ENCODE data around the gene AXL.

AXL gene

DNA sequence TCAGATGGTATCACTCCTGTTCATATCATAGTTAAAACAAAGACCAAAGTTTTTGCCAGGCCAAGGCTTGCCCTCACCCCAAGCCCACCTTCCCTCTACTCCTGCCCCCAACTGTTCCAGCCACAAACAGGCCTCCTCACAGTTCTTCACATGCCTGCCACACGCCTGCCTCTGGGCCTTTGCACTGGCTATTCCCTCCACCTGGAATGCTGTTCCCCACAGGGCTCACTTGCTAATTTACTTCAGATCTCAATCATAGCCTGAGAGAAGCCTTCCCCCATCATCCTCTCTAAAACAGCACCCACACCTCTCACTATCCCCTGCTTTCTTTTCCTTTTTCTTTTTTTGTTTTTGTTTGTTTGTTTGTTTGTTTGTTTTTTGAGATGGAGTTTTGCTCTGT, 4.9 kb upstream of the AXL start:
- no peaks in the 10 kb centered on the region for H3K79me2 ChIP-seq (ENCODE audit: insufficient read depth, low read length)
- H3F3A ChIP-seq (ENCODE audit: low read depth): no peaks in the 10 kb centered on the region
- no peak overlapping the region for H3K4me2 ChIP-seq (ENCODE audit: low read depth, low read length, poor library complexity, severe bottlenecking)
- no peak overlapping the region for H3K4me3 ChIP-seq (ENCODE audit: low read length, poor library complexity, severe bottlenecking)
- no peak overlapping the region for H2AFZ ChIP-seq (ENCODE audit: low read length)
- H3K36me3 ChIP-seq (ENCODE audit: insufficient read depth, low read length): no peaks in the 10 kb centered on the region
- no peaks in the 10 kb centered on the region for H3K9me3 ChIP-seq (ENCODE audit: insufficient read depth, low read depth, low read length)
- TF ChIP-seq EZH2phosphoT487 (IDR thresholded peaks at IDR 0.05; ENCODE audit: borderline replicate concordance): no peak
- no peak for TF ChIP-seq CTCF (conservative IDR thresholded peaks at IDR 0.05; ENCODE audit: low read length)
- H3K27me3 ChIP-seq (ENCODE audit: insufficient read depth, low read length, poor library complexity, severe bottlenecking): no peaks in the 10 kb centered on the region
- no peaks in the 10 kb centered on the region for H3K9me2 ChIP-seq (replicated peaks; ENCODE audit: low read depth, low read length)
- no peaks in the 10 kb centered on the region for H4K20me1 ChIP-seq (ENCODE audit: insufficient read depth, low read length, poor library complexity, severe bottlenecking)
- no peak overlapping the region for H3K9ac ChIP-seq (ENCODE audit: low read depth, low read length, poor library complexity, severe bottlenecking)
- no peaks in the 10 kb centered on the region for H3K4me1 ChIP-seq (ENCODE audit: insufficient read depth, low read length, poor library complexity, severe bottlenecking)

GRCh38 chr19:41217741-41218140, 1.3 kb upstream of the AXL start:
- Histone ChIP-seq H3K4me3 (ENCODE audit: low read length, poor library complexity, severe bottlenecking) (no peak overlapping the region), H3K9me2 (replicated peaks; ENCODE audit: low read depth, low read length) (no peaks in the 10 kb centered on the region), H3K9ac (ENCODE audit: low read depth, low read length, poor library complexity, severe bottlenecking) (no peak overlapping the region), H3K79me2 (ENCODE audit: insufficient read depth, low read length) (no peaks in the 10 kb centered on the region), H3K4me1 (ENCODE audit: insufficient read depth, low read length, poor library complexity, severe bottlenecking) (no peaks in the 10 kb centered on the region), H3F3A (ENCODE audit: low read depth) (no peaks in the 10 kb centered on the region), H3K4me2 (ENCODE audit: low read depth, low read length, poor library complexity, severe bottlenecking) (no peak overlapping the region), H3K36me3 (ENCODE audit: insufficient read depth, low read length) (no peaks in the 10 kb centered on the region), H3K27me3 (ENCODE audit: insufficient read depth, low read length, poor library complexity, severe bottlenecking) (no peaks in the 10 kb centered on the region), H4K20me1 (ENCODE audit: insufficient read depth, low read length, poor library complexity, severe bottlenecking) (no peaks in the 10 kb centered on the region), H2AFZ (ENCODE audit: low read length) (no peak overlapping the region), H3K9me3 (ENCODE audit: insufficient read depth, low read depth, low read length) (no peaks in the 10 kb centered on the region)
- TF ChIP-seq CTCF (conservative IDR thresholded peaks at IDR 0.05; ENCODE audit: low read length) (no peak), EZH2phosphoT487 (IDR thresholded peaks at IDR 0.05; ENCODE audit: borderline replicate concordance) (no peak)

GRCh38 chr19:41218249-41218614, 791 bp upstream of the AXL start:
- no peak for TF ChIP-seq EZH2phosphoT487 (IDR thresholded peaks at IDR 0.05; ENCODE audit: borderline replicate concordance)
- TF ChIP-seq CTCF (conservative IDR thresholded peaks at IDR 0.05; ENCODE audit: low read length): no peak
- H3K79me2 ChIP-seq (ENCODE audit: insufficient read depth, low read length): no peaks in the 10 kb centered on the region
- no peaks in the 10 kb centered on the region for H3K27me3 ChIP-seq (ENCODE audit: insufficient read depth, low read length, poor library complexity, severe bottlenecking)
- no peaks in the 10 kb centered on the region for H3F3A ChIP-seq (ENCODE audit: low read depth)
- no peak overlapping the region for H3K4me2 ChIP-seq (ENCODE audit: low read depth, low read length, poor library complexity, severe bottlenecking)
- no peaks in the 10 kb centered on the region for H3K9me2 ChIP-seq (replicated peaks; ENCODE audit: low read depth, low read length)
- H4K20me1 ChIP-seq (ENCODE audit: insufficient read depth, low read length, poor library complexity, severe bottlenecking): no peaks in the 10 kb centered on the region
- no peaks in the 10 kb centered on the region for H3K4me1 ChIP-seq (ENCODE audit: insufficient read depth, low read length, poor library complexity, severe bottlenecking)
- no peaks in the 10 kb centered on the region for H3K36me3 ChIP-seq (ENCODE audit: insufficient read depth, low read length)
- H3K9ac ChIP-seq (ENCODE audit: low read depth, low read length, poor library complexity, severe bottlenecking): no peak overlapping the region
- H2AFZ ChIP-seq (ENCODE audit: low read length): no peak overlapping the region
- H3K4me3 ChIP-seq (ENCODE audit: low read length, poor library complexity, severe bottlenecking): no peak overlapping the region
- H3K9me3 ChIP-seq (ENCODE audit: insufficient read depth, low read depth, low read length): no peaks in the 10 kb centered on the region

Data from Loucy (cell line).